GM04504 (cell line): Measurements from ENCODE around the gene NRBF2.

Experiments
- DNase-seq: peaks from one replicate; pipeline ENCODE4 v3.0.0-alpha.2; 2012; ENCODE audit warnings: low read depth

The NRBF2 gene

GRCh38 chr10:63164166-63164623, 31.1 kb downstream of the NRBF2 start:
- DNase-seq, result no peak

- DNase-seq, result no peak
These were observed 32.1 kb downstream of the NRBF2 start for GRCh38 chr10:63165249-63165648.

GRCh38 chr10:63166742-63167258, 33.7 kb downstream of the NRBF2 start:
- peak; percentile 51 for DNase-seq

- DNase-seq, result no peak
These were observed 35.8 kb downstream of the NRBF2 start for GRCh38 chr10:63168821-63169462.

GRCh38 chr10:63169624-63170023, 36.5 kb downstream of the NRBF2 start:
- DNase-seq, result no peak

GRCh38 chr10:63171255-63171855, 38.2 kb downstream of the NRBF2 start:
- no peak for DNase-seq

GRCh38 chr10:63171926-63172325, 38.8 kb downstream of the NRBF2 start:
- DNase-seq, result no peak

GRCh38 chr10:63173468-63174232, 40.5 kb downstream of the NRBF2 start:
- DNase-seq, result no peak

GRCh38 chr10:63175534-63175933, 42.4 kb downstream of the NRBF2 start:
- DNase-seq, result no peak

- DNase-seq, result no peak
These were observed 59.7 kb downstream of the NRBF2 start for GRCh38 chr10:63192826-63193225.

- peak; percentile 43 for DNase-seq
These were observed 64.4 kb downstream of the NRBF2 start for GRCh38 chr10:63197344-63198092.

GRCh38 chr10:63199716-63200115, 66.6 kb downstream of the NRBF2 start:
- no peak for DNase-seq

GRCh38 chr10:63200431-63200830, 67.3 kb downstream of the NRBF2 start:
- DNase-seq, result no peak

GRCh38 chr10:63201118-63201517, 68.0 kb downstream of the NRBF2 start:
- DNase-seq, result no peak
